MM.1S (cell line): ENCODE results near the gene LRRD1.

Experiments used
- CTCF ChIP-seq: fragments of 300-600 bp; sonication (generic); IDR thresholded peaks from 2 replicates; pipeline ENCODE4 v1.5.1; 2016; ENCODE audit warnings: antibody characterized with exemption, low read length, mixed read lengths
- EZH2 ChIP-seq: fragments of 300-600 bp; sonication (generic); optimal IDR thresholded peaks from 2 replicates; pipeline ENCODE3; 2017; ENCODE audit warnings: low read depth, mild to moderate bottlenecking, antibody characterized with exemption, low read length, mixed read lengths

DNA sequence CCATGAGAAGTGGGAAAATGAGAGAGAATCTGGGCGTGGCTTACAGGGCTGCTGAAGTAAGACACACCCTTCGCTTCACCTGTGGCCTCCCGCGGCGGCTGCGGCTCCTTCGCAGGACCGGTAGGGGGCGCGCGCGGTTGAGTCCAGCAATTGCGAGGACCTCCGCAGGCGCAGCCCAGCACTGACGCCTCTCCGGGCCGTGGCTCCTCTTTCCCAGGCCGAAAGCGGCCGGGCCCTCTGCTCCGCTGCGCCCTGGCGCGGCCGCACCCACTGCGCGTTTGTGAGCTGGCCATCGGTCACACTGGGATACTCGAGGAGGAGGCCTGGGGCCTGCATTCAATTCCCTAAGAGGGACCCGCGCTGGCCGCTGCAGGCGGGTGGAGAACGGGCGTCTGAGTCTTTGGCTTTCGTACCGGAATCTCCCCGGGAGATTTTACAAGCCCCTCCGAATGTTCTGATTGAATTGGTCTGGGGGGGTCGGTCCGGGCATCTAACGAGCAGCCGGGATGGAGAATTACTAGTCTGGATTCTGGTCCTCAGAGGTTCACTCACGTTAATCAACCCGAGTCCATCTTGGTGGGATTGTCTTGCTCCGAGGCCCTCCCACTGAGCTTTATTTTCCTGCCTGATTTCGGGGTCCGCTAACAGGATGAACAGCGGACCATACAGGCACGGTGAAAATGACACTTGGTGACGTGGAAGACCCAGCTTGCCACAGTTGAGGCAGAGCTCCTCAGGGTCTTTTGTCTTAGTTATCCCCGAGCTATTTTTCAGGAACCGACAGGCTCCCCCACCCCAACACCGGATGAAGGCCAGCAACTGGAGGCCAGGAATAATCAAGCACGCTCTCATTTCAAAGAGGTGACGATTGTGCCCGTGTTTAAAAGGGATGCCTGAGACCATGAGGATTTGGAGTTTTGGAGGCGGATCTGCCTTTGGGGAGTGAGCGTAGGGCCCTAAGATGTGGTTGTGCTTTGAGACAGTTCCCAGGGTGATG lies at the start of gene LRRD1:
- TF ChIP-seq CTCF = peak; percentile 94
- no peak for TF ChIP-seq EZH2
